ENCODE results near the gene SPATA33.

Gene SPATA33

DNA sequence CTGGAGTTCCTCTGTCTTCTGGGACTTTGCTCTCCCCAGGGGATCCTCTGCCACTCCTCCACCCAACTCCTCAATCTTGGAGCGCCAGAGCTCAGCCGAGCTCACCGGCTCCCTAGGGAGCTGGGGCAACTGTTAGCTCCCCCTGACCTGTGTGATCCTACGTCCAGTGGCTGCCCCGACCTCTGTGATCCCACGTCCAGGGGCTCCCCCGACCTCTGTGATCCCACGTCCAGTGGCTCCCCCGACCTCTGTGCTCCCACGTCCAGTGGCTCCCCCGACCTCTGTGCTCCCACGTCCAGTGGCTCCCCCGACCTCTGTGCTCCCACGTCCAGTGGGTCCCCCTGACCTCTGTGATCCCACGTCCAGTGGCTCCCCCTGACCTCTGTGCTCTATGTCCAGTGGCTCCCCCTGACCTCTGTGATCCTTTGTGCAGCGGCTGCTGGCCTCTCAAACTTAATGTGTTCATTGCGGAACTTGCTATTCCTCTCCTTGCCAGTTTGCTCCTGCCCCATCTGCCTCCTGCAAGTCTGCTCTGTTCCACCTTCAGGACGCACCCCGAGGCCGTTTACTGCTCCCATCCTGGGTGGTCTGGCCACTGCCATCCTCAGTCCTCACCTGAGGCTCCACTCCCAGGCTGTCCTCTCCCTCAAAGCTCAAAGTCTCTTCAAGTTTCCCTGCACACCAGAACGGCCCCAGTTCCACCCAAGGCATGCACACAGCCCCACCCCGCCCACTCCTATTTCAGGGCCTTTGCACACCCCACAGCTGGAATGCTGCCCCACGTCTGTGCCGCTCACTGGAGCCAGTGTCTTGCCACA lies 60.3 kb downstream of the SPATA33 start:
- H3K27ac Mint-ChIP-seq = no peak overlapping the region
- H3K27me3 Mint-ChIP-seq = no peaks in the 10 kb centered on the region
- H3K4me3 Mint-ChIP-seq = no peak overlapping the region
- H3K9me3 Mint-ChIP-seq = no peaks in the 10 kb centered on the region
- H3K36me3 Mint-ChIP-seq = peaks cover 31% of the 10 kb centered on the region
- H3K4me1 Mint-ChIP-seq = peaks cover 30% of the 10 kb centered on the region
- no peak for ATAC-seq

Measured in stimulated activated memory B cell treated with anti-CD40 and anti-IgM and Interleukin-4, amounts not matched to agents 10 μg/mL and 1 μg/mL and 100 μg/mL, for 72 hours (primary cell).